ENCODE results near the gene RIPPLY1. TPM values are rescaled to one million over a fixed set of nuclear protein-coding genes. Genes with fewer than 3 reads are reported as not detected.

The RIPPLY1 gene
- total RNA-seq, 4 donors from 2014 or later = not detected

GRCh38 chrX:106917830-106918500 is 14.8 kb upstream of the RIPPLY1 start:
- Histone ChIP-seq H3K4me1 (no peaks in the 10 kb centered on the region), H3K9me3 (no peaks in the 10 kb centered on the region), H3K27me3 (peaks cover 0 to 25% of the 10 kb centered on the region in 2 donors), H3K4me3 (no peak overlapping the region), H3K27ac (no peak overlapping the region), H3K36me3 (no peaks in the 10 kb centered on the region)
- 55 to 73% methylated on average over 6 of the region's 6 CpGs for WGBS, 2 donors
- TF ChIP-seq POLR2A (IDR thresholded peaks at IDR 0.05) = no peak
- DNase-seq (ENCODE audit: low spot score in 2 of 2) = no peak

GRCh38 chrX:106912864-106913263 is 9.7 kb upstream of the RIPPLY1 start:
- Histone ChIP-seq H3K27ac (no peak overlapping the region), H3K27me3 (peaks cover 0 to 14% of the 10 kb centered on the region in 2 donors), H3K36me3 (no peaks in the 10 kb centered on the region), H3K4me1 (no peaks in the 10 kb centered on the region), H3K9me3 (no peaks in the 10 kb centered on the region), H3K4me3 (no peak overlapping the region)
- WGBS, 2 donors = 32 to 46% methylated on average over 2 of the region's 2 CpGs
- TF ChIP-seq POLR2A (IDR thresholded peaks at IDR 0.05) (no peak), CTCF (IDR thresholded peaks at IDR 0.05) (no peak), EP300 (IDR thresholded peaks at IDR 0.05) (no peak)
- DNase-seq (ENCODE audit: low spot score in 2 of 2) = no peak

DNA sequence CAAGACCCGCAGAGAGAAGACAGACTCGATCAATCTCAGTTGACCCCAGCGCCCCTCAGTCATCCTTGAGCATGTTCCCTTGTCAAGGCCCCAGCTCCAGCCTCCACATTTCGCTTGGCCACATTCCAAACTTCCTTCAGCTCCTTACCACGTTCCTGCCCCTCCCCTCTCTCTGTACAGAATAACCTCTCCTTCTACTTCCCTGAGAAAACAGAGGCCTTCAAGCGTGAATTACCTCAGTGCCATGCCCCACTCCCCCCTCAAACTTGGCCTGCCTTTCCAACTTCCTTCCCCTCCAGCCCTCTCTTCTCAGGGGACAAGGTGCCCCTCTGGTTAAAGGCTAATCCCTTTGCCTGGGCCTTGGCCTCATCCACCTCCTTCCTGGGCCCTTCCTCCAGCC is 3.2 kb upstream of the RIPPLY1 start:
- Histone ChIP-seq H3K4me3 (no peak overlapping the region), H3K27me3 (no peaks in the 10 kb centered on the region), H3K4me1 (peaks cover 0 to 8% (median 0%) of the 10 kb centered on the region in 4 donors), H3K9me3 (no peaks in the 10 kb centered on the region), H3K36me3 (no peaks in the 10 kb centered on the region), H3K27ac (no peak overlapping the region)
- DNase-seq (ENCODE audit: low spot score in 2 of 2) = no peak
- 53 to 63% methylated on average over 6 of the region's 6 CpGs for WGBS, 2 donors
- TF ChIP-seq POLR2A (IDR thresholded peaks at IDR 0.05) (no peak), CTCF (IDR thresholded peaks at IDR 0.05) (no peak), EP300 (IDR thresholded peaks at IDR 0.05) (no peak)

DNA sequence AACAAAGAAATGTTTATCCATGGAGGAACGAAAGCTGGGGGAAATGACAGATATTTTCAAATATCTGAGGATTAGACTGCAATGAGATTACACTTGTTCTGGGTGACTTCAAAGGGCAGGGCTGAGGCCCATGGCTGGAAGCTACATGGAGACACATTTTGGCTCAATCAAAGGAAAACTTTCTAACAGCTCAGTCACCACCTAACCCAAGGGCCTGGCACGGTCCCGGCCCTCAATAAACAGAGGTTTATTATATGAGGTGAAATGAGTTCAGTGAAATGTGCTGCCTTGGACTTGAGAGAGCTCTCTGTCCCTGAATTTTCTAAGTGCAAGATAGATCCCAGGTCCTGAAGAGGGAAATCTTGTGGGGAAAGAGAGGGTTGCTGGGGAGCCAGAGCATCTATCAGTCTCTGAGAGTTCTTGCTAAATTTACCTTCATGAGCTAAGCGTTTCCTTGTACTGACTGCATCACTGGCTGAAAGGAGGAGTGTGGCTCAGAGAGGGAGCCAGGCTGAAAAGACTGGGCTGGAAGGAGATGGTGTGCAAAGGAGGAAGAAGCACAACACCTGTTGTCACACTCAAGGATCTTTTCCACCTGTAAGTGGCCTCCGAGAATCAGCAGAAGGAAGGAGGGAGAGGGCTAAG is 2.0 kb upstream of the RIPPLY1 start:
- WGBS, 2 donors = 49 to 66% methylated on average over 5 of the region's 5 CpGs
- H3K4me1 ChIP-seq = peaks cover 0 to 8% (median 0%) of the 10 kb centered on the region in 4 donors
- H3K27ac ChIP-seq = no peak overlapping the region
- H3K4me3 ChIP-seq = no peak overlapping the region
- H3K9me3 ChIP-seq = no peaks in the 10 kb centered on the region
- TF ChIP-seq POLR2A (IDR thresholded peaks at IDR 0.05) = no peak
- TF ChIP-seq EP300 (IDR thresholded peaks at IDR 0.05) = no peak
- TF ChIP-seq CTCF (IDR thresholded peaks at IDR 0.05) = no peak
- H3K27me3 ChIP-seq = no peaks in the 10 kb centered on the region
- no peak for DNase-seq (ENCODE audit: low spot score in 2 of 2)
- no peaks in the 10 kb centered on the region for H3K36me3 ChIP-seq

DNA sequence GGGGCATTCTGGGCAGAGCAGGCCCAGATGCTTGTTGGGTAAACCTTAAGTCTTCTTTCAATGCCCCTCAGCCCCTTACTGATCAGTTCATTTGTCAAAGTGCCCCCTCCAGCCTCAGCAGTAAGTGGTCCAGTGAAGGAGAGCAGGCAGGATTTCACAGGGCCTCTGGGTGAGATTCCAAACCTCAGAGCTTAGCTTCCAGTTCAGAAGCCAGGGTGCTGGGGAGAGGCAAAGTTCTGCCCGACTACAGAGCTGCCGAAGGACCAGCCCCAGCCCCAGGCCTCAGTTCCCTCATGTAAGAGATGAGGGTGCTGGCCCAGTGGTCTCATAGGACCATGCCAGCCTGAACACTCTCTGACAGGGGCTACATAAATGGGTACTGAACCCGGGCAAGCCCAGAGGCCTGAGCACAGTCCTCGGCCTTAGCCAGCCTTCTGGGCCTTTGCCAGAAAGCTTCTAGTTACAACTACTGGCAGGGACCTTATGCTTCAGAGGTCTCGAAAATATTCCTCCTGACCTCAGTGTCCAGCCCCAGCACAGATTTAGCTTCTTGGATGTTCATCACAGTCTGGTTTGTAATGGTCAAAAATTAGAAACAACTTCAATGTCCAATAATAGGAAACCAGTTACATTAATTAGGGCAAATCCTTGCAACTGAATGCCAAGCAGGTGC is 851 bp upstream of the RIPPLY1 start:
- WGBS, 2 donors = 64% methylated on average over 5 of the region's 5 CpGs; no CpG with 5 or more reads in 1 of the 2 donors
- no peaks in the 10 kb centered on the region for H3K9me3 ChIP-seq
- H3K27me3 ChIP-seq = no peaks in the 10 kb centered on the region
- H3K4me1 ChIP-seq = peaks cover 0 to 8% (median 0%) of the 10 kb centered on the region in 4 donors
- H3K36me3 ChIP-seq = no peaks in the 10 kb centered on the region
- peak overlapping the region in 2 of 4 donors; percentile 8 to 29 for H3K27ac ChIP-seq
- TF ChIP-seq CTCF (IDR thresholded peaks at IDR 0.05) (no peak), POLR2A (IDR thresholded peaks at IDR 0.05) (no peak), EP300 (IDR thresholded peaks at IDR 0.05) (no peak)
- DNase-seq (ENCODE audit: low spot score in 2 of 2) = no peak
- no peak overlapping the region for H3K4me3 ChIP-seq

All from tibial nerve (tissue), 4 donors.